Measurements from ENCODE around the gene CDC42BPA. TPM values are rescaled to one million over a fixed set of nuclear protein-coding genes. Genes with fewer than 3 reads are reported as not detected.

Gene CDC42BPA
- total RNA-seq, 1 experiment from 2014 or later: 30.1 TPM

GRCh38 chr1:226980122-226980560 lies 338.2 kb downstream of the CDC42BPA start:
- Mint-ChIP-seq H3K27ac (no peak overlapping the region; a peak in 1 of 7 replicates), H3K27me3 (ENCODE audit: low read depth) (no peaks in the 10 kb centered on the region), H3K4me3 (no peak overlapping the region), H3K9me3 (no peaks in the 10 kb centered on the region), H3K4me1 (no peaks in the 10 kb centered on the region; a peak in 1 of 4 replicates), H3K36me3 (ENCODE audit: insufficient read depth in 1 of 3, low read depth in 3 of 3) (peaks cover 2 to 10% (median 3%) of the 10 kb centered on the region in 3 experiments; a peak in 4 of 7 replicates)
- Histone ChIP-seq H3K27me3 (ENCODE audit: insufficient read depth, low read length) (no peaks in the 10 kb centered on the region), H2BK5ac (ENCODE audit: insufficient read length, low read length) (no peak overlapping the region), H4K20me1 (ENCODE audit: control insufficient read depth, insufficient read depth, insufficient read length) (no peaks in the 10 kb centered on the region), H4K8ac (replicated peaks; ENCODE audit: insufficient read length, low read depth, low read length) (no peak overlapping the region), H3K4ac (ENCODE audit: low read depth, low read length) (no peak overlapping the region), H4K5ac (ENCODE audit: insufficient read length, low read depth, low read length) (no peak overlapping the region), H2BK12ac (ENCODE audit: insufficient read length, low read depth, low read length) (no peak overlapping the region), H3K18ac (ENCODE audit: insufficient read length, low read depth, low read length) (no peak overlapping the region), H2AK5ac (ENCODE audit: insufficient read length, low read length) (no peak overlapping the region), H2AFZ (ENCODE audit: low read length) (no peak overlapping the region), H2BK15ac (ENCODE audit: low read depth, low read length) (no peak overlapping the region), H2BK20ac (ENCODE audit: low read depth, low read length, poor library complexity, severe bottlenecking) (no peak overlapping the region), H3K9ac (ENCODE audit: extremely low read depth, insufficient read length, low read length) (no peak overlapping the region), H3K79me2 (ENCODE audit: insufficient read depth, low read length) (no peaks in the 10 kb centered on the region), H3K27ac (ENCODE audit: insufficient read length, low read depth, low read length) (no peak overlapping the region), H3K4me2 (ENCODE audit: insufficient read depth, insufficient read length, low read length) (no peak overlapping the region), H3K56ac (ENCODE audit: insufficient read length, low read depth, low read length) (no peak overlapping the region), H3K23me2 (ENCODE audit: insufficient read length, low read depth, low read length, poor library complexity, severe bottlenecking) (no peaks in the 10 kb centered on the region), H3T11ph (ENCODE audit: low read length) (no peak overlapping the region), H4K91ac (ENCODE audit: insufficient read length, low read depth, low read length) (no peak overlapping the region), H2BK120ac (ENCODE audit: low read depth, low read length, poor library complexity, severe bottlenecking) (no peak overlapping the region), H3K4me1 (ENCODE audit: insufficient read depth, low read length) (no peaks in the 10 kb centered on the region), H3K79me1 (ENCODE audit: insufficient read depth, low read depth, low read length, poor library complexity, severe bottlenecking) (no peaks in the 10 kb centered on the region), H3K14ac (ENCODE audit: insufficient read depth, low read length) (no peak overlapping the region; the same call in 1 of the 2 replicates), H3K23ac (ENCODE audit: insufficient read length, low read depth, low read length) (no peak overlapping the region), H3K9me3 (ENCODE audit: control insufficient read depth, low read depth, low read length) (no peaks in the 10 kb centered on the region)
- TF ChIP-seq CTCF (conservative IDR thresholded peaks at IDR 0.05): no peak
- no CpG with 5 or more reads among the region's 4 CpGs for WGBS (ENCODE audit: extremely low coverage, insufficient read length, low lambda C conversion rate)
- DNase-seq: peak; percentile 26

Data from H9 (cell line).